H54 (cell line): Measurements from ENCODE around the gene JMJD8.

Experiments
- DNase-seq: peaks from one replicate; pipeline ENCODE4 v3.0.0; 2011; ENCODE audit warnings: low spot score, mixed read lengths; ENCODE audit not compliant: insufficient read length
- FAIRE-seq: peaks from 3 replicates; lab custom pipeline; 2011; peaks lifted over from hg19 to GRCh38; lab: Jason Lieb, UNC
- POLR2A ChIP-seq: IDR thresholded peaks from 2 replicates; pipeline ENCODE4 v1.6.1; 2011; ENCODE audit warnings: low read depth, mild to moderate bottlenecking, low read length

JMJD8 gene

DNA sequence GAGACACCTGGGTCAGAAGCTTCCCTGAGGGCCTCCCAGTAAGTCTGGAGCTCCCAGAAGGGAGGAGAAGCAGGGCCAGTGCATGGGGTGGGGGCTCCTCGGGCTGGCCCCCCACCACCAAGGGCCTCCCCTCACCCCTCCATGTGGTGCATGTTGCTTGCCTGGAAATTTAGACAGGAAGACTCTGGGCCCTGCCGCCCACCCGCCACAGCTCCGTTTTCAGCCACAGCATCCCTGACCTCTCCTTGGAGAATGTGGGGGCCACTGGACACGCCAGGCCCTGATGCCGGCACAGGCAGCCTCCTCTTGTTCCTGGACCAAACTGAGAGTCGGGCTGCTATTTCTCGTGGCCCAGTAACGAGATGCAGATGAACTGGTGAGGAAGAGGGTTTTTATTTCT is 45.3 kb downstream of the JMJD8 start:
- DNase-seq: no peak
- TF ChIP-seq POLR2A: no peak
- FAIRE-seq: no peak

DNA sequence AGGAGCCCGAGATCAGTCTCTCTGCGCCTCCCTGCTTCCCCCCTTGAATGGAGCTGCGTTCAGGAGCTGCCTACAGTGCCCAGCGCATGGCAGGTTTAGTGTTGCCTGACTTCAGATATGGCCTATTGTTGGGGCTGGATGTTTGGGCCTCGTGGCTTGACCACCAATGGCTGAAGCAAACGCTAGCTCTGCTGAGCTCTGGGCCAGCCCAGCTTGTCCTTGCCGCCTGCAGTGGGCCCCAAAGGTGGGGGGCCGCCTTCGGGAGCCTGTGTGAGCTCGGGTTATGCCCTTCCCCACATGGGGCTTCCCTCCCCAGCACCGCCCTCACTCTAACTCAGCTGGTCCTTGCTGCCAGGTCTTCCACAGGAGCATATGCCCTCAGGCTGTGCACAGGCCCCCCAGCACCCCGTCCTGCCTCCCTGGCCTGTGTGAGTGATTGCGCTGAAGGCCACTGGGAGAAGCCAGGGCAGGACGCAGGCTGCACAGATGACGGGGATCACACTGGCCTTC is 46.0 kb downstream of the JMJD8 start:
- no peak for TF ChIP-seq POLR2A
- FAIRE-seq (no peak), DNase-seq (no peak)

DNA sequence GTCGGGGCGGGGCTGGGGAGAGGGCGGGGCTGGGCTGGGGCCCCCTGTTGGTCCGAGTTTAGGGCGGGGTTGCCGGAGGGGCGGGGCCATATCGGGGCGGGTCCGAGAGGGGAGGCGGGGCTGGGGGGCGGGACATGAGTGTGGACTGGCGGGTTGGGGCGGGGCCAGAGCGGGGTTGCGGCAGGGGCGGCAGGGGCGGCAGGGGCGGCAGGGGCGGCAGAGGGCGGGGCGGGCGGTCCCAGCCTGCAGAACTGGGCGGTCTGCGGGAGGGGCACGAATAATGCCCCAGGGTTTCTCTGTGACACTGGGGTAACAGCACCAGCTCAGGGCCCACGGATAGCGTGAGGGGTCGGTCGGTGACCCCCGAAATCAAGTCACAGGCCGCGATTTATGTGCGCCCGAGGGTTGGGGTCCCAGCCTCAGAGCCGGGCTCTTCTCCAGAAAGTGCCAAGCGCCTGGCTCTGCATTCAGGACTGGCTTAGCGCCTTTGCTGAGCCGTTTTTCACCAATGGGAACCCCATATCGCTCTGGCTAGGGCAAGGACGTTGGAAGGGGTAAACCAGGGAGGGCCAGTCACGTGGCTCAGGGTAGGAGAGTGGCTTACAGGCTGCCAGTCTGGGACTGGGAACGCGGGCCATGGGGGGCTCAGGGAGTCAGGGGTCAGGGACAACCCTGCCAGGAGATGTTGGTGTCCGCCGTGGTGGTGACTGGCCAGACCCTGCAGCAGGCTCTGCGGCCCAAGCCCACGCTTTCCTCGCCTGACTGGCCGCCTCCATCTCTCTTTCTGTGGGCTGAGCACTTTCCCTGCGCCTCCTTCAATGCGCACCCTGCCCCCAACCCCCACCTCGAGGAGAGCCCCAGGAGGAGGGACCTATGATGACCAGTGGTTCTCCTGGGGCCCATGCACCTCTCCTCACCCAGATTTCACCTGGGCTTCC is 46.8 kb downstream of the JMJD8 start:
- FAIRE-seq (no peak), DNase-seq (peak; percentile 99)
- no peak for TF ChIP-seq POLR2A

DNA sequence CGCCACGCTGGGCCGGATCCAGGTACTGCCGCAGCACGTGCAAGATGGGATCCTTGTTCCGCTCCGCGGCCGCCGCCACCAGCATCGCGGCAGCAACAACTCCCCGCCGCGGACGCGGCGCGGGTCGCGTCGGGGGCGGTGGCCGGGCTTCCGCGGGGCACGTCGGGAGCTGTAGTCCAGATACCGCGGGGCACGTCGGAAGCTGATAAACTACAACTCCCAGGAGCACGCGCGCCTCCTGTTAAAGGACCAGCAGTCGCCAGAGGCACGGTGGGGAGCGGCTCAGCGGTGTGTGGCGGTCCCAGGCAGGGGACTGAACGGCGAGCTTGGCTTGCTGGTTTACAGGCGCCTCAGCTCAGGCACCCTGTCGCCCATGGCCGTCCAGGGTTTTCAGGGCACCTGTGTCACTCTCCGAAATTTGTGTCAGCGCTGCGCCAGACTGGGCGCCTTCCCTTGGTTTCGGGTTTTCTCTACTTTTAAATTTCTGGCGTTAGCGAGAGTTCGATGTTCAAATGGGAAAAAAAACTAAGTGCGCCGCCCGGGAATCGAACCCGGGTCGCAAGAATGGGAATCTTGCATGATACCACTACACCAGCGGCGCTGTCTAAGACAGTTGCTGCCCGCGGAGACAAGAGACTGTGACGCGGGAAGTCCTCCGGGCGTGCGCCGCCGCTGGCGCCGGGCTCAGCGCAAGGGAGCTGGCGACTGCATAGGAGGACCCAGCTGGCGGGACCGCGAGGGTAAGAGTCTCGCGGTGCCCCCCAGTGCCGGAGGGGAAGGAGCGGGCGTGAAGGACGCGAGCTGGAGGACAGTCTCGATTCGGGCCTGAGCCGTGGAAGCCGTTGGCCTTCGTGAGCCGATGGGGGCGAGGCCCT is 47.7 kb downstream of the JMJD8 start, which contains the start of gene METTL26:
METTL26 (minus strand) TSS at position 100 of the 875 bp plus-strand sequence; CDS start at position 85, 15 bp downstream.
- DNase-seq (peak; percentile 95), FAIRE-seq (no peak)
- peak; percentile 88 for TF ChIP-seq POLR2A

DNA sequence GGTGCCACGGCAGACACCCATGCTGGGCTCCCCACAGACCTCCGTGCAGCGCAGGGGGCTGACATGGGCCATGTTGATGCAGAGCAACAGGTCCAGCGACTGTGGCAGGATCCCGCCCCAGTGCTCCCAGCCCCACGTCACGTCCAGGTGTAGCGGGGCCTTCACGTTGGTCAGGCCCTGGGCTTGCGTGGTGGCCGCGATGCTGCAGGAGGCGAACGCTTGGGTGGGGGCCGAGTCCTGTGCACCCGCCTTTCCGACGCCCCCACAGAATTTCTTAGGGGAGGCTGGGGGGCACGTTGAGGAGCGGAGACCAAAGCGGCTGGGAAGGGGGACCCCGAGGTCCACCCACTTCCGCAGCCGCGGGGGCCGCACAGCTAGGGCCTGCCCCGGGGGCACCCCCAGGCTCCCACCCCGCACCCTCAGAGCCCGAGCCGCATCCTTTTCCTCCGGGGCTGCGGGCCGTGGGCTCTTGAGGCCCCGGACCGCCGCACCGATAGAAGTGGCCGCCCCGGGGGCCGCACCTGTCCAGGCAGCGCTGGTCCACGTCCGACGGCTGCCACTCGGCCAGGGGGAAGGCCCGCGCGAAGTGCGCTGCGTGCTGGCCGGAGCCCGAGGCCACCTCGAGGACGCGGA is 48.4 kb downstream of the JMJD8 start:
- no peak for DNase-seq

DNA sequence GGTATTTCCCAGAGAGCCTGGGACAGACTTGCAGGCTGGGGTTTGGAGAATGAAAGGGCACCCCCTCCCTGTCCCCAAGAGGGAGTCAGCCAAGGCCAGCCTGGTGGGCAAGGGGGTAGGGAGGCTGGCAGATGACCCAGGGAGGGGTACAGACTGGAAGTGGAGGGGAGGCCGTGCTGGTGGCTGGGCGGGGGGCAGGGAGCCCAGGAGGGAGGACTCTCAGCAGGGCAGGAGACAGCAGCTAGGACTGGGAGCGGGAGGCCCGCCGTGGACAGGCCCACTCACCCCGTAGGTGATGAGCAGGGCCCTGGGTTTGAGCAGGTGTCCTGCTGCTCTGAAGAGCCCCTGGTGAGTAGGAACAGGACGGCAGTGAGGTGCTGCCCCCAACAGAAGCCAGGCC is 49.1 kb downstream of the JMJD8 start:
- no peak for DNase-seq

More for the DNA sequence above, 48.4 kb downstream of the JMJD8 start:
- TF ChIP-seq POLR2A: no peak
- FAIRE-seq: no peak

DNA sequence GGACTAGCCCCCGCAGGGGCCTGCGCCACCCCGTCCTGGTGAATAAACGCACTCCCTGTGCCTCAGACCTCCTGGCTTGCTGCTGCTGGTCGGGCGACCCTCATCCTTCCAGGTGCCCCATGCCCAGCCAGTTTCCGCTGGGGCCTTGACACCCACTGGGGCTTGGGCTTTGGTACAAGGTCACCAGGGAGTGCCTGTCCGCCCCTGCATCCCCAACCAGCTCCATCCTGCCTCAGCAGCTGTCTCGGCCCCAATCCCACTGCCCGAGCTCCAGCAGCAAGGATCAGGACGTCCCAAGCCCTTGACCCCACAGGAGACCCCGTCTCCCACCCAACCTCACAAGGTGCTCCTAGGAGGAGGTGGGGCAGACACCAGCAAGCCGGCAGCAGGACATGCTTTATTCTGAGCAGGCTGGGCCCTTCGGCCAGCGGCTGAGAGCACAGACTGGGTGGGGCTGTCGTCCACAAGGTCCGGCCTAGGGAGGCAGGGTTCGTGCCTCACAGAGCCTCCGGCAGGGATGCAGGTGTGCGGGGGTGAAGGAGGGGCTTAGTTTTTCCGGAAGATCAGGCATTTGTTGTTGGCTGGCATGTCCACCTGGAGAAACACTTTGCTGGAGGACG is 50.0 kb downstream of the JMJD8 start:
- FAIRE-seq (no peak), DNase-seq (no peak)
- TF ChIP-seq POLR2A: no peak

More for the DNA sequence above, 49.1 kb downstream of the JMJD8 start:
- no peak for FAIRE-seq
- TF ChIP-seq POLR2A: no peak

DNA sequence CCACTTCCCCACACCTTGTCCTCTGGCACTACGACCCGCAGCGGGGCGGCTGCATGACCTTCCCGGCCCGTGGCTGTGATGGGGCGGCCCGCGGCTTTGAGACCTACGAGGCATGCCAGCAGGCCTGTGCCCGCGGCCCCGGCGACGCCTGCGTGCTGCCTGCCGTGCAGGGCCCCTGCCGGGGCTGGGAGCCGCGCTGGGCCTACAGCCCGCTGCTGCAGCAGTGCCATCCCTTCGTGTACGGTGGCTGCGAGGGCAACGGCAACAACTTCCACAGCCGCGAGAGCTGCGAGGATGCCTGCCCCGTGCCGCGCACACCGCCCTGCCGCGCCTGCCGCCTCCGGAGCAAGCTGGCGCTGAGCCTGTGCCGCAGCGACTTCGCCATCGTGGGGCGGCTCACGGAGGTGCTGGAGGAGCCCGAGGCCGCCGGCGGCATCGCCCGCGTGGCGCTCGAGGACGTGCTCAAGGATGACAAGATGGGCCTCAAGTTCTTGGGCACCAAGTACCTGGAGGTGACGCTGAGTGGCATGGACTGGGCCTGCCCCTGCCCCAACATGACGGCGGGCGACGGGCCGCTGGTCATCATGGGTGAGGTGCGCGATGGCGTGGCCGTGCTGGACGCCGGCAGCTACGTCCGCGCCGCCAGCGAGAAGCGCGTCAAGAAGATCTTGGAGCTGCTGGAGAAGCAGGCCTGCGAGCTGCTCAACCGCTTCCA is 50.6 kb downstream of the JMJD8 start:
- DNase-seq (no peak), FAIRE-seq (no peak)
- TF ChIP-seq POLR2A: no peak

DNA sequence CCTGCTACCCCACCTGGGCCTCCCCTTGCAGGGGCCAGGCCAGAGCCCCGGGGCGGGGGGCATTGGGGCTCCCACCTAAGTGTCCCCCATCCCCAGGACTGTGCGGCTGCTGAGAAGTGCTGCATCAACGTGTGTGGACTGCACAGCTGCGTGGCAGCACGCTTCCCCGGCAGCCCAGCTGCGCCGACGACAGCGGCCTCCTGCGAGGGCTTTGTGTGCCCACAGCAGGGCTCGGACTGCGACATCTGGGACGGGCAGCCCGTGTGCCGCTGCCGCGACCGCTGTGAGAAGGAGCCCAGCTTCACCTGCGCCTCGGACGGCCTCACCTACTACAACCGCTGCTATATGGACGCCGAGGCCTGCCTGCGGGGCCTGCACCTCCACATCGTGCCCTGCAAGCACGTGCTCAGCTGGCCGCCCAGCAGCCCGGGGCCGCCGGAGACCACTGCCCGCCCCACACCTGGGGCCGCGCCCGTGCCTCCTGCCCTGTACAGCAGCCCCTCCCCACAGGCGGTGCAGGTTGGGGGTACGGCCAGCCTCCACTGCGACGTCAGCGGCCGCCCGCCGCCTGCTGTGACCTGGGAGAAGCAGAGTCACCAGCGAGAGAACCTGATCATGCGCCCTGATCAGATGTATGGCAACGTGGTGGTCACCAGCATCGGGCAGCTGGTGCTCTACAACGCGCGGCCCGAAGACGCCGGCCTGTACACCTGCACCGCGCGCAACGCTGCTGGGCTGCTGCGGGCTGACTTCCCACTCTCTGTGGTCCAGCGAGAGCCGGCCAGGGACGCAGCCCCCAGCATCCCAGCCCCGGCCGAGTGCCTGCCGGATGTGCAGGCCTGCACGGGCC is 51.4 kb downstream of the JMJD8 start:
- DNase-seq (no peak), FAIRE-seq (no peak)
- TF ChIP-seq POLR2A: no peak

DNA sequence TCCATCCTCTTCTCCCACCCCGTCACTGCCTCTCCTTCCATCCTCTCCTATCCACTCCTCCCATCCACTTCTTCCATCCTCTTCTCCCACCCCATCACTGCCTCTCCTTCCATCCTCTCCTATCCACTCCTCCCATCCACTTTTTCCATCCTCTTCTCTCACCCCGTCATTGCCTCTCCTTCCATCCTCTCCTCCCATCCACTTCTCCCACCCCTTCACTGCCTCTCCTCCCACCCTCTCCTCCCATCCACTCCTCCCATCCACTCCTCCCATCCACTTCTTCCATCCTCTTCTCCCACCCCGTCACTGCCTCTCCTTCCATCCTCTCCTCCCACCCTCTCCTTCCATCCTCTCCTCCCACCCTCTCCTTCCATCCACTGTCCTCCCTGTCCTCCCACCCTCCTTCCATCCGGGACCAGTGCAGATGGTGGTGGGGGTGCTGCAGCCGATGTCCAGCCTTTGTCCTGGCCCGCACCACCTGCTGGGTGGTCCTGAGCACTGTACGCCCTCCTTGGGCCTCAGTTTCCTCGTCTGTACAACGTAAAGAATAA is 52.3 kb downstream of the JMJD8 start:
- FAIRE-seq (no peak), DNase-seq (no peak)
- no peak for TF ChIP-seq POLR2A
